Stimulated activated naive CD4-positive, alpha-beta T cell treated with Interleukin-2 at 50 U/mL for 16 hours (primary cell): Measurements from ENCODE around the gene VSIG10.
"Not testable (repeated sequence)": the region's sequence is repeated elsewhere in the genome, so short reads cannot be mapped to it uniquely, and the experiment has no call there.

Experiments used
- DNase-seq: peaks from one replicate; lab custom pipeline; 2025; lab: John Stamatoyannopoulos, UW

VSIG10 gene

DNA sequence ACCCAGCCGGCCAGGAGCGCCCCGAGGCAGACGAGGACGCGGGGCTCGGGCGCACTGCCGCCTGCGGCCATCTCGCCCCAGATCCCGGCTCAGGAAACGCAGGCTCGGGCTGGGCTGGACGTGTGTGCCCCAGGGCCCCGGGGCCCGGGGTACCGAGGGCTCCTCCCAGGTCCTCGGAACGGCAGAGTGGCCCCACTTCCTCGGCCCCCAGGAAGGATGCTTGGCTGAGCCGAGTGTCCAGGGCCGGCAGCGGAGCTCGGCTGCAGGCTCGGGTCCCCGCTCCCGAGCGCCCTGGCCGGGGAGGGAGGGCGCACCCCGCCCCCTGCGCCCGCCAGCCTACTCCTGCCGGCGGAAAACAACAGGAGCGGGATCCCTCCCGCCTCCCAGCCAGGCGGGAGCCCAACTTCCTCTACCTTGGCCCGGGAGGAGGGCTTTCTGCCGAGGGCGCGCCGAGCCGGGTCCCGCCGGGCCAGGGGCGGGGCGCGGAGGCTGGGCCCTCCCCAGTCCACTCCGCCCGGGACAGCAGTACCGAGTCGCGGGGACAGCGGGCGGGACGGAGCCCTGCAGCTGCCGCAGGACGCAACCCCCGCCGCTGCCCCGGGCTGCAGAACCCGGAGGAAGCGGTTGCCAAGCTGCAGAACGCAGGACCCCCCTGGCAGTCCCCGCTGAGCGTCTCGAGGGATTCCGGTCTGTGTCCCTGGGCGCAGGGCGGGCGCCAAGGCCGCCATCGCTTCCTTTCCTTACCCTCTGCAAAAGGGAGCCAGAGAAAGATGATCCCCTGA is at the start of gene VSIG10:
Gene VSIG10, minus strand, starts transcription at position 411 of the 782 bp plus-strand sequence. Its CDS starts 340 bp downstream, at position 71.
- DNase-seq, result no peak

GRCh38 chr12:118151755-118152154 is 47.9 kb upstream of the VSIG10 start:
- no peak for DNase-seq

DNA sequence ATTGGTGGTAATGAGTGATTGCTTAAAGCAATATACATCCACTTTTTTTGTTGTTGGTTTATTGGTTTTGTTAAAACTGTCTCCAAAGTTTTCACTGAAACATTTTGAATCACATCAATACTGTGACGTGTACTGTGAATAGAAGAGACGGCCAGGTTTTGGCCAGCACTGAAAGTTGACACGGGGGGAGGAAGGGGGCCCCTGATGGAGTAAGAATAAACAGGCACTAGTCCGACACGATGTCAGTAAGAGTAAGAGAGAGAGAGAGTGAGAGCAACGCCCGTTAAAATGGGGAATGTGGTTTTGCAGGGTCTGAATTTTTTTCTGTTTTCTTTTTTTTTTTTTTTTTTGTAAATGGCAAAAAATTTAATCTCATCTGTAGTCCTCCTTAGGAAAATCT is 46.8 kb upstream of the VSIG10 start:
- no peak for DNase-seq

DNA sequence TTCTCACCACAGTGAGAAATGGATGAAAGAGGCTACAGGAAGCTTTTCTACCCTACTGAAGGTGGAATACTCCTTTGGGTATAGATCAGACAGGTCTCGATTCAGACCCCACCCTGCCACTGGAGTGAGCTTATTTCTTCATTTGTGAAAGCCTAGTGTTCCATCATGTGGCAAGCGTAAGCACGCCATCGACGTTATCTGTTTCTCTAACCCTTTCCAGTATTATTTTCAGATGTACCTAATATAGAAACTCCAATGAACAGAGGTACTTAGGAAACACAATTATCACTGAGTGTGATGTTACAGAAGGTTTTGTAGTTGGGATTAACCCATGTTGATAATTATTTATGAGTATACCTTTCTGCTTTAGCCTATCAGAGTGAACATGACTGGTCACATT is 44.5 kb upstream of the VSIG10 start:
- no peak for DNase-seq

- DNase-seq, result no peak
Observed at GRCh38 chr12:118145798-118146156, 42.0 kb upstream of the VSIG10 start.

DNA sequence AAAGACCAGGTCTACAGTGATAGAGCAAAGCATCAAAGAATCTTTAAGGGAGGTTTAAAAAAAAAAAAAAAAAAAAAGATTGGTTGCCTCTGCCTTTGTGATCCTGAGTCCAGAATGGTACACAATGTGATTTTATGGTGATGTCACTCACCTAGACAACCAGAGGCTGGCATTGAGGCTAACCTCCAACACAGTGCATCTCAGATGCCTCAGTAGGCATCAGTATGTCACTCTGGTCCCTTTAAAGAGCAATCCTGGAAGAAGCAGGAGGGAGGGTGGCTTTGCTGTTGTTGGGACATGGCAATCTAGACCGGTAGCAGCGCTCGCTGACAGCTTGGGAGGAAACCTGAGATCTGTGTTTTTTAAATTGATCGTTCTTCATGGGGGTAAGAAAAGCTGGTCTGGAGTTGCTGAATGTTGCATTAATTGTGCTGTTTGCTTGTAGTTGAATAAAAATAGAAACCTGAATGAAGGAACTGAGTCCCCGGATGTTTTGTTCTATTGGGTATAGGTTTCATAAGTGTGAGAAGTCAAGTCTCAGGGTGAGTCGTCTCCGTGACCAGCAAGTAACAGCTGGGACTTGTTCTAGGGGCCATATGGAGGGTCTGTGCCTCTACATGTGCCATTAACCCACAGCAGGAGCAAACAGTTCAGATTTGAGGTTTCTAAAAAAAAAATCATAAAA is 41.4 kb upstream of the VSIG10 start:
- DNase-seq, result no peak

DNA sequence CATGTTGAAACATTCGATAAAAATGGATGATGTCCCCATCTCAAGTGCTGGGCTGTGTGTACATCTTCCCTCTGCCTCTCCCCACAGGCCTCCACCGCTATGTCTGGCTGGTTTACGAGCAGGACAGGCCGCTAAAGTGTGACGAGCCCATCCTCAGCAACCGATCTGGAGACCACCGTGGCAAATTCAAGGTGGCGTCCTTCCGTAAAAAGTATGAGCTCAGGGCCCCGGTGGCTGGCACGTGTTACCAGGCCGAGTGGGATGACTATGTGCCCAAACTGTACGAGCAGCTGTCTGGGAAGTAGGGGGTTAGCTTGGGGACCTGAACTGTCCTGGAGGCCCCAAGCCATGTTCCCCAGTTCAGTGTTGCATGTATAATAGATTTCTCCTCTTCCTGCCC is 40.7 kb upstream of the VSIG10 start:
- DNase-seq, result no peak

- DNase-seq, result no peak
Observed at GRCh38 chr12:118140825-118141224, 37.0 kb upstream of the VSIG10 start.

DNA sequence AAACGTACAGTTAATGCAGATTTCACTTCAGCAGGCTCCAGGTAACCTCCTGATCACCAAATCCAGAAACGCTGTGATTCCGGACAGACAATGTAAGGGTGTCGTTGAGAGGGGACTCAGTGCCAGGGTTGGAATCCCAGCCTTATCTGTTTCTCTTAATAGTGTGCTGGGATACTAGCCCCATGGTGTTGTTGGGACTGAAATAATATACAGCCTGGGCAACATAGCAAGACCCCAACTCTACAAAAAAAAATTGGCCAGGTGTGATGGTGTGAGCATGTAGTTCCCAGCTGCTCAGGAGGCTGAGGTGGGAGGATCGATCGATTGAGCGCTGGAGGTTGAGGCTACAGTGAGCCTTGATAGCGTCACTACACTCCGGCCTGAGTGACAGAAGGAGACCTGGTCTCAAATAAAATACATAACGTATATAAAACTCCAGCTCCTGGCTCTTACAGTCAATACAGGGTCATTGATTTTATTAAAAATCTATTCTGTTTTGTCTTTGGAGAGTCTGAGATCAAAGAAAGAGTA is 33.4 kb upstream of the VSIG10 start:
- no peak for DNase-seq

DNA sequence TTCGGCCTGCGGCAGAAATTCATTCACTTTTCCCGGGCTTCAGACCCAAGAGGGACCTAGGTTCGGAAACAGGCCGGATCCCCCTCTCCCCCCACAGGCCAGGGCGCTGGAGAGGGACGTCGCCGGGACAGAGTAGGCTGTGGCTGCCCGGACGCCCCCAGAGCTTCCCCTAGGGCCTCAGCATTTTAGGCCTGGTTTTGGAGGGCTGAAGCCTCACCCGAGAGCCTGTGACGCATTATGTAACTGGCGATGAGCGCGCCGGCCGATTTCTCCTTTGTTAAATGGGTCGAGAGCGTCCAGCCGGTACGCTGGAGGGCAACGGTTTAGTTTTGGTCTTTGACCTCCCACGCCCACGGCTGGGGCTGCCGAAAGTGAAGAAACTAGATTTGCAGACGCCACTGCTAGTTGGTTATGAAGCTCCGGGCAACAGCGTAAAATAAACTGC is 32.8 kb upstream of the VSIG10 start:
- DNase-seq, result peak; percentile 53

GRCh38 chr12:118135788-118136558 is 32.2 kb upstream of the VSIG10 start, which contains the start of gene PEBP1:
Gene PEBP1, plus strand, starts transcription at chr12:118136124. Its CDS starts 86 bp downstream, at chr12:118136210.
- DNase-seq, result peak; percentile 92

GRCh38 chr12:118129436-118129835 is 25.6 kb upstream of the VSIG10 start:
- not testable (repeated sequence) for DNase-seq

DNA sequence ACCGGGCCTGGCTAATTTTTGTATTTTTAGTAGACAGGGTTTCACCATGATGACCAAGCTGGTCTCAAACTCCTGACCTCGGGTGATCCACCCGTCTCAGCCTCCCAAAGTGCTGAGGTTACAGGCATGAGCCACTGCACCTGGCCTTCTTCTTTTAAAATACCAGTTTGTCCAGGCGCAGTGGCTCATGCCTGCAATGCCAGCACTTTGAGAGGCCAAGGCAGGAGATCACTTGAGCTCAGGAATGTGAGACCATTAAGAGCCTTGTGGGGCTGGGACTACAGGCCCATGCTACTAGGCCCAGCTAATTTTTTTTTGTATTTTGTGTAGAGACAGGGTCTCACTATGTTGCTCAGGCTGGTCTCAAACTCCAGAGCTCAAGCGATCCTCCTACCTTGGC is 24.1 kb upstream of the VSIG10 start:
- no peak for DNase-seq

GRCh38 chr12:118126119-118126757 is 22.4 kb upstream of the VSIG10 start:
- DNase-seq, result no peak

DNA sequence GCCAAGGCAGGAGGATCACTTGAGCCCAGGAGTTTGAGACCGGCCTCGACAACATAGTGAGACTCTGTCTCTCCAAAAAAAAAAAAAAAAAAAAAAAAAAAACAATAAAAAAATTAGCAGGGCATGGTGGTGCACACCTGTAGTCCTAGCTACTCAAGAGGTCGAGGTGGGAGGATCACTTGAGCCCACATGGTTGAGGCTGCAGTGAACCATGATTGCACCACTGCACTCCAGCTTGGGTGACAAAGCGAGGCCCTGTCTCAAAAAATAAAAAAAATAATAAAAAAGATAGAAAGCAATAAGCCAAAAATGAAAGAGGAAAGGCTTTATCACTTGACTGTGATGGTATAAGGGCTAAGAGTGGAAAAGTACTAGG is 21.9 kb upstream of the VSIG10 start:
- no peak for DNase-seq

GRCh38 chr12:118124333-118124874 is 20.6 kb upstream of the VSIG10 start:
- no peak for DNase-seq

DNA sequence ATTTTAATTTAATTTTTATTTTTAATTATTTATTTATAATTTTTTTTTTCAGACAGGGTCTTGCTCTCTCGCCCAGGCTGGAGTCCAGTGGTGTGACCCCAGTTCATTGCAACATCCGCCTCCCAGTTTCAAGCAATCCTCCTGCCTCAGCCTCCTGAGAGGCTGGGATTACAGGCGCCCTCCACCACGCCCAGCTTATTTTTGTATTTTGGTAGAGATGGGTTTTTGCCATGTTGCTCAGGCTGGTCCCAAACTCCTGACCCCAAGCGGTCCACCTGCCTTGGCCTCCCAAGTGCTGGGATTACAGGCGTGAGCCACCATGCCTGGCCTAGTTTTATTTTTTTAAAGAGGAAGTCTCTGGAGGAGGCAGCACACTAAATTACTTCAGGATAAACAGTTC is 18.5 kb upstream of the VSIG10 start:
- DNase-seq, result no peak

- peak; percentile 60 for DNase-seq
Observed at GRCh38 chr12:118120579-118121363, 17.0 kb upstream of the VSIG10 start.

- DNase-seq, result no peak
Observed at GRCh38 chr12:118119449-118119879, 15.7 kb upstream of the VSIG10 start.

DNA sequence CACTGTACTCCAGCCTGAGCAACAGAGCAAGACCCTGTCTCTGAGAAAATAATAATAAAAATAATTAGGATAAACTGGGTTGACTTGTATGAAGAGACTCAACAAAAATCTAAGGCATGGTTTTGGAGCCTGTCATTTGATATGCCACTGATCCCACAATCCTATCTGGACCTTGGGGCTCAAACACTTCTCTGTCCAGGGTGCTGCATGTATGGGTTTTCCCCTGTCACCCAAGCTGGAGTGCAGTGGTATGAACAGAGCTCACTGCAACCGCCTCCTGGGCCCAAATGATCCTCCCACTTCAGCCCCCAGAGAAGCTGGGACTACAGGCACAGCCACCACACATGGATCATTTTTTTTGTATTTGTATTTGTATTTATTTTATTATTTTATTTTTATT is 5.3 kb upstream of the VSIG10 start:
- DNase-seq, result no peak

GRCh38 chr12:118107694-118108093 is 3.9 kb upstream of the VSIG10 start:
- DNase-seq, result no peak
